Measurements from ENCODE around the gene LRCH1.

Gene LRCH1

DNA sequence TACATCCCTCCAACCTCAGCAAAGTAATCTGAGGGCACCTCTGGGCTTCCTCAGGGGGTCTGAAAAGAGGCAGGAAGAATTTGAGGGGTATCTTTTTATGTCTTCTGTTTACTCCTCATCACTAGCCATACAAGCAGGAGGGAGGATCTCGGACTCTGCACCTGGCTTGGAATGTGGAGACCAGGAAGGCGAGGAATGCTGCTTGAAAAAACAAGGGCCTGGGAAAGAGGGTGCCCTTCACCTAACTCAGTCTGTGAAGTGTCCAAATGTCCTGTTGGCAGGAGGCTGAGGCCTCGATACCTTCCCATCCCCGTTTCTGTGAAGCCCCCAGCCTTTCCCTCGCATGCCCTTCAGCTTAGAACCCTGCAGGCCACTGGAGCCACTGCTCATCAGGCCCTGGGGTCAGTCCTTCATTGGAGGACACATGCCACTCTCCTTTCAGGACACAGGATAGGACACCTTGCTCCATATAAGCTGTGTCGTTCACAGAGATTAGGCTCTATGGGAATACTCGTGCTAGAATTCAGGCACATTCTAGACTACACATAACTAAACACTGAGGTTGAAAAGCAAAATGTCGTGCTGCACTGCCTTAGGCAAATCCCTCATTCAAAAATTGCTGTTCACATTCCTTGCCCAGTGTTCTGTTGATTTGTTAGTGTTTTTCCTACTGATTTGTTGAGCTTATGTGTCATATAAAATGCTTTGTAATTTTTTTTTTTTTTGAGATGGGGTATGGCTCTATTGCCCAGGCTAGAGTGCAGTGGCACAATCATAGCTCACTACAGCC lies 194.3 kb downstream of the LRCH1 start:
- no peak overlapping the region for H3K4me3 ChIP-seq (ENCODE audit: low read depth, low read length)
- no peak for DNase-seq (ENCODE audit: low read depth)
- TF ChIP-seq, protein P1, sequence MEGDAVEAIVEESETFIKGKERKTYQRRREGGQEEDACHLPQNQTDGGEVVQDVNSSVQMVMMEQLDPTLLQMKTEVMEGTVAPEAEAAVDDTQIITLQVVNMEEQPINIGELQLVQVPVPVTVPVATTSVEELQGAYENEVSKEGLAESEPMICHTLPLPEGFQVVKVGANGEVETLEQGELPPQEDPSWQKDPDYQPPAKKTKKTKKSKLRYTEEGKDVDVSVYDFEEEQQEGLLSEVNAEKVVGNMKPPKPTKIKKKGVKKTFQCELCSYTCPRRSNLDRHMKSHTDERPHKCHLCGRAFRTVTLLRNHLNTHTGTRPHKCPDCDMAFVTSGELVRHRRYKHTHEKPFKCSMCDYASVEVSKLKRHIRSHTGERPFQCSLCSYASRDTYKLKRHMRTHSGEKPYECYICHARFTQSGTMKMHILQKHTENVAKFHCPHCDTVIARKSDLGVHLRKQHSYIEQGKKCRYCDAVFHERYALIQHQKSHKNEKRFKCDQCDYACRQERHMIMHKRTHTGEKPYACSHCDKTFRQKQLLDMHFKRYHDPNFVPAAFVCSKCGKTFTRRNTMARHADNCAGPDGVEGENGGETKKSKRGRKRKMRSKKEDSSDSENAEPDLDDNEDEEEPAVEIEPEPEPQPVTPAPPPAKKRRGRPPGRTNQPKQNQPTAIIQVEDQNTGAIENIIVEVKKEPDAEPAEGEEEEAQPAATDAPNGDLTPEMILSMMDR (IDR thresholded peaks at IDR 0.05; ENCODE audit: low read depth, low read length, missing control alignments) = no peak

DNA sequence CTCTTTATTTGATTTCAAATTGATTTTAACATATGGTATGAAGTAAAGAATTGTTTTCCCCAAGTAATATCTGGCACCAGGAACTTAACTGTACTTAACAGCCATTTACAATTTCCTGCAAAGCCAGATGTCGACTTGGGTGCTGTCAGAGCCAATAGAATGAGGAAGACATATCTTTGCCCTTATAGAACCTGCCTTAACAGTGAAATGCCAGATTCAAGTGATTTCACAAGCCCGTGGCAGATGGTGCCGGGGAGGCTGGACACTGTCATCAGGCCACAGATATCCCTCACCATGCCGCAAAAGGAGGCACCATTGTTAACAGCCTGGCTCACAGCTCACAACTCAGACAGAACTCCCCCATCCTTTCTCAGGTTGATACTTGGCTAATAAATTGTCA lies 195.3 kb downstream of the LRCH1 start:
- TF ChIP-seq, protein P1 (IDR thresholded peaks at IDR 0.05; ENCODE audit: low read depth, low read length, missing control alignments) = no peak
- DNase-seq (ENCODE audit: low read depth) = no peak
- H3K4me3 ChIP-seq (ENCODE audit: low read depth, low read length) = no peak overlapping the region

DNA sequence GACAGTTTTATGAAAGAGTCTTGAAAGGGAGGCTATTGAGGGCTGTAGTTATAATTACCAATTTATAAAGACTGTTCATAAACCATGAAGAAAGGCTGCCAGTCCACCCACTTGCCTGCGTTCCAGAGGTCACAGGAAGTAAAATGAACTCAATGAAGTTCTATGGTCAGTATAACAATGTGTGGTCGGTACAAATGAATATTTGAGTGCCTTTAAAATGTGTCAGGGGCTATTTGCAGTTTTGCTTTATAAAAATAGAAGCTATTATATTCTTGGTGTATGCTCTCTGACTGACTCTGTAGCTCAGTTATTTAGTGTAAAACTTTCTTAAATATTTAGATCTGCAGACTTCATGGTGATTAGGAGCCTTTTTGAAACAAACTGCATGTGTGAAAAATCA lies 197.0 kb downstream of the LRCH1 start:
- TF ChIP-seq, protein P1 (IDR thresholded peaks at IDR 0.05; ENCODE audit: low read depth, low read length, missing control alignments) = no peak
- no peak overlapping the region for H3K4me3 ChIP-seq (ENCODE audit: low read depth, low read length)
- no peak for DNase-seq (ENCODE audit: low read depth)

DNA sequence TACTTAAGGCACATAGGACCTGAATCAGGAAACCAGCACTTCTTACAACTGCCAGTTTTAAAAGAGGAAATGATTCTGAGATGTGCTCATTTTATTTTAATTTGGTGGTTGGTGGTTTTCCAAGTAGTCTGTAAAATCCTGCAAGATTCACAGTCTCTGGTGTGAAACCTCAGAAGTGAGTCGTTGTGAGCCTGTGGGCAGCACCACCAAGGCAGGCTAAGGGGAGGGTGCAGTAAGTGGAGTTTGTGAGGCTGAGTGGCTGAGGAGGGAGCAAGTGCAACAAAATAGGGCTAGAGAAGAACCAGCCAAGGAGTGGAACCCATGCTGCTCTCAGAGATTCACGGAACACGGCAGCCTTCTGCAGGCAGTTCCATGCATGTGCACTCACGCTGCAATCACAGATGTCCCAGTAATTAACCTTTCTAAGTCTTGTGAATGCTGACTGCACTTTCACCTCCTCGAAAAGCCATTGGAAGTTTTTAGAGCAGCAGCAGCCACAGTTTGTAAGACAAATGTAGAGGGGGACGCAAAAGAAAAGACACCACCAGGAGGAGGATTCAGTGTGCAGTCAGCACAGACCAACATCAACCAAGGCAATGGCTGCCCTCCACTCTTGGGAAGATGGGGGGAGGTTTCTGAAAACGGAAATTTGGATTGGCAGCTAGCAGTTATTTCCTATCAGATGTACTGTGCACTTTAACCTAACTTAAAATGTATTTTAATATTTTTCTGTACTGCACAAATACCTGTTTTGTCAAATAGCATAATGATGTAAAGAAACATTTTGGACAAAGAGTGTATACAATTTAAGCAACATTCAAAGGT lies 199.1 kb downstream of the LRCH1 start:
- peak; percentile 26 for DNase-seq (ENCODE audit: low read depth)
- no peak overlapping the region for H3K4me3 ChIP-seq (ENCODE audit: low read depth, low read length)
- TF ChIP-seq, protein P1 (IDR thresholded peaks at IDR 0.05; ENCODE audit: low read depth, low read length, missing control alignments) = peak; percentile 20

DNA sequence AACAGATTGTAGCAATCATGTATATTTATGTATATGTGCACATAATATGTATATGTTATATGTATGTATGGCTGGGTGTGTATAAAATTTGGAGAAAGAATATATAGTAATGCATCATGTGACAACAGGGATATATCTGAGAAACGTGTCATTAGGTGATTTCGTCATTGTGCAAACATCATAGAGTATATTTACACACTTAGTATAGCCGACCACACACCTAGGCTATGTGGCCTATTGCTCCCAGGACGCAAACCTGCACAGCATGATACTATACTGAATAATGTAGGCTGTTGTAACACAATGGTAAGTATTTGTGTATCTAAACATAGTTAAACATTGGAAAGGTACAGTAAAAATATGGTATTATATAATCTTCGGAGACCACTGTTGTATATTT lies 200.2 kb downstream of the LRCH1 start:
- TF ChIP-seq, protein P1 (IDR thresholded peaks at IDR 0.05; ENCODE audit: low read depth, low read length, missing control alignments) = no peak
- H3K4me3 ChIP-seq (ENCODE audit: low read depth, low read length) = no peak overlapping the region
- no peak for DNase-seq (ENCODE audit: low read depth)

DNA sequence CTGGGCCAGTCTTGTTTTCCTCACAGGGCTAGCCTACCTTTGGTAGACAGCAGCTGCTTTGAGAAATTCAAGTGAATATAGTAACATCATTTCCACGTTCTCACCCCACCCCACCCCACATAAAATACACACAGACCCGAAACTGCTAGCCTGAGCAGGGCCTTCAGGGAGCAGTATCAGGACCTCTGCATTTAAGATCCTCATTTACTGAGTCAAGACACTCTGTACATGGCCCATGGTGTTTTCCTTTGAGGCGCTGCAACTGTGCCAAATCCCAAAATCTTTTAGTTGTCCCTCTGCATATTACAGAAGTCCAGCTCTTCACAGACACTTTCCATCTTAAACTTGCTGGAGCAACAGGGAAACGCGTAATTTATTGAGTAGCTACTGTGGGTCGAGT lies 200.9 kb downstream of the LRCH1 start:
- DNase-seq (ENCODE audit: low read depth) = no peak
- no peak overlapping the region for H3K4me3 ChIP-seq (ENCODE audit: low read depth, low read length)
- TF ChIP-seq, protein P1 (IDR thresholded peaks at IDR 0.05; ENCODE audit: low read depth, low read length, missing control alignments) = no peak

All from GM12864 (cell line).